Measurements from ENCODE around the gene TFAP2E.

Gene TFAP2E

DNA sequence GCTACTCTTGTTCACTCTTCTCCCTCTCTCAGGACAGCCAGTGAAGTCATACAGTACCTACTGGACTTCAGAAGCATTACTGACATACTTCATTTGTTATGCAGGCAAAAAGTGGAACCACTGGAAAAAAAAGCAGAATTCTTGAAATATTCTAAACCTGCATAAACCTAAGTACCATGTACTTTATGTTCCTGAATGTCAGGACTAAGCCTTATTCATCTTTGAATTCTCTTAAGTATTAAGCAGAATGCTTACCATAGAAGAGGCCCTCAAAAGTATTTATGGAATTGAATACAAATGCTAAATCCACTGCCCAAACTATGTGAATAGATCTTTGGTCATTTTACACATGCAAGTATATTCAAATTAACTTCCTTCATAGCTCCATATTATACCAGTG, 60.4 kb downstream of the TFAP2E start:
- Histone ChIP-seq H3K36me3 (ENCODE audit: insufficient read depth, low read length) (peaks cover 85% of the 10 kb centered on the region), H3K27me3 (ENCODE audit: insufficient read depth, low read length) (no peaks in the 10 kb centered on the region), H3K9ac (ENCODE audit: low read depth, low read length) (no peak overlapping the region), H3K9me3 (ENCODE audit: insufficient read depth, low read depth, low read length) (no peaks in the 10 kb centered on the region), H3K4me1 (ENCODE audit: insufficient read depth, low read length) (peaks cover 15% of the 10 kb centered on the region), H3K27ac (ENCODE audit: low read depth, low read length) (no peak overlapping the region), H3K4me3 (ENCODE audit: low read length) (no peak overlapping the region)

DNA sequence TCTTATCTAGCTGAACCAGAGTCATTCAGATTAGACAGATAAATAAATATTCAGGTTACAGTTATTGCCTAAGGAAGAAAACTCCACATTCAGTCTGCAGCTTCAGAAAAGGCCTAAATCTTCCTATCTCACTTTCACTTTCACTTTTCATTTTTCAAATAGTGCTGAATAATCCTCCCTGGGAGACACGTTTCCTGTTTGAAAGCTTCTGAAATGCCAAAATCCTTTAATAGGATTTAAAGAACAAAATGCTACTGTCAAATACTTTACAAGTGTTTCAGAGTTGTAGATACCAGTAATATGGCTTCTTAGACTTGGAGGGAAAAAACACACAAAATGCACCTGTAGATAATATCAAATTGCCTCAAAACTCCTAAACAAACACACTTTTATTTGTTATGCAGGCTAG, 64.3 kb downstream of the TFAP2E start:
- H3K9me3 ChIP-seq (ENCODE audit: insufficient read depth, low read depth, low read length) = no peaks in the 10 kb centered on the region
- peaks cover 51% of the 10 kb centered on the region for H3K36me3 ChIP-seq (ENCODE audit: insufficient read depth, low read length)
- WGBS = 57% methylated on average over 1 of the region's 1 CpG
- peaks cover 15% of the 10 kb centered on the region for H3K4me1 ChIP-seq (ENCODE audit: insufficient read depth, low read length)
- peak overlapping the region; percentile 16; the same call in 1 of the 2 replicates for H3K27ac ChIP-seq (ENCODE audit: low read depth, low read length)
- peak overlapping the region; percentile 26 for H3K9ac ChIP-seq (ENCODE audit: low read depth, low read length)
- H3K27me3 ChIP-seq (ENCODE audit: insufficient read depth, low read length) = no peaks in the 10 kb centered on the region
- peak overlapping the region; percentile 19; the same call in 1 of the 2 replicates for H3K4me3 ChIP-seq (ENCODE audit: low read length)

DNA sequence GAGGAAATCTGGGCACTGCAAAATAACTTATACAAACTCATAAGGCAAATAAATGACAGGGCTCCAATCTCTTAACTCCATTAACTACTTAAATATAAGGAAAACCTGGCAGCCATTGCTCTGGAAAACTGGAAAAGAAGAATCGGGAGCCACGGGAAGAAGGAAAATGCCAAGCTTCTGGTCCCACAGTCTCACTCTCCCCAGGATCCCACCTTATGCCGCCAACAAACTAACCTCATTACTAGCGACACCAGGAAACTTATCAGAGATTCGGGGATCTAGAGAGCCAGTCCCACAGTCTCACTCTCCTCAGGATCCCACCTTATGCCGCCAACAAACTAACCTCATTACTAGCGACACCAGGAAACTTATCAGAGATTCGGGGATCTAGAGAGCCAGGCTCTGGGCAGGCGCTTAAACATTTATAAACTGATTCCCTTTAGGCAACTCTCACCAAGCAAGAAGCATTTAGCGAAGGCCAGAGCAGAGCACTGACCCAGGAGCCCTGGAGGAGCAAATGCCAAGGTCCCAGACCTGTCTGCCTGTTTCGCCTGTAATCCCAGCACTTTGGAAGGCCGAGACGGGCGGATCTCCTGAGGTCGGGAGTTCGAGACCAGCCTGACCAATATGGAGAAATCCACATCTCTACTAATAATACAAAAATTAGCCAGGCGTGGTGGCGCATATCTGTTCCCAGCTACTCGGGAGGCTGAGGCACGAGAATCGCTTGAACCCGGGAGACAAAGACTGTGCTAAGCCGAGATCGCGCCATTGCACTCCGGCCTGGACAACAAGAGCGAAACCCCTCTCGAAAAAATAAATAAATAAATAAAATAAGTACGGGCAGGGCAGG, 67.5 kb downstream of the TFAP2E start:
- Histone ChIP-seq H3K27me3 (ENCODE audit: insufficient read depth, low read length) (peaks cover 14% of the 10 kb centered on the region; the same call in 1 of the 2 replicates), H3K36me3 (ENCODE audit: insufficient read depth, low read length) (peaks cover 21% of the 10 kb centered on the region), H3K9me3 (ENCODE audit: insufficient read depth, low read depth, low read length) (no peaks in the 10 kb centered on the region), H3K27ac (ENCODE audit: low read depth, low read length) (peak overlapping the region; percentile 92), H3K4me1 (ENCODE audit: insufficient read depth, low read length) (peaks cover 15% of the 10 kb centered on the region), H3K9ac (ENCODE audit: low read depth, low read length) (peak overlapping the region; percentile 100), H3K4me3 (ENCODE audit: low read length) (peak overlapping the region; percentile 97)
- 31% methylated on average over 26 of the region's 29 CpGs for WGBS

DNA sequence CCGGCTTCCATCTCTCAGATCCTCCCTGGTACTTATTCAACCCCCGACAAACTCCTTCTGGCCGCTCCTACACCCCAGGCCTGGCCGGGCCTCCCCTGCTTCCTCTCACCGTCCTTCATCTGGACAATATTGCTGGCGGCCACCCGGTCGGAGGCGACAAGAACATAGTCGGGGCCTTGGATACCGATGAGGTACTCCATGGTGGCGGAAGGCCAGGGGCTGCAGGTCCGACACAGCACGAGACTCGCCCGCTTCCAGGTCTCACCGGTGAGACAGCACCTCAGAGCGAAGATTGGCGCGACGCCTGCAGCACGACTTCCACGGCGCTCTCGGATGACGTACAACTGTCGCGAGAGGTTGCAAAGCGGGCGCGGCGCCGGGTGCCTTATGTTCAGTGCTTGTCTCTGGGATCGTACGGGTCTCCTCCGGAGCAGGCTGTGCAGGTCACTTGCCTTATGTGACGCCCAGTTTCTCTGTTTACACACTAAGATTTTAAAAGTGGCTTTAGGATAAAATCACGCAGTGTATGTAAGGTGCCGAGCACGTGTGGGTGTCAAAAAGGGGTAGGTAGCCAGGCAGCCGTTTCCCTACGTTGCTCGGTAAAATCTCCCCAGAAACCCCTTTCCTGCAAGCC, 68.2 kb downstream of the TFAP2E start, which contains the start of gene PSMB2:
TSS of gene PSMB2 (minus strand) at position 294 of the 634 bp plus-strand sequence. CDS start at position 200, 94 bp downstream.
- H3K27me3 ChIP-seq (ENCODE audit: insufficient read depth, low read length) = peaks cover 16% of the 10 kb centered on the region; the same call in 1 of the 2 replicates
- peak within 1 kb of the TSS; percentile 92 for H3K27ac ChIP-seq (ENCODE audit: low read depth, low read length)
- under 1% methylated on average over 43 of the region's 43 CpGs for WGBS
- H3K9me3 ChIP-seq (ENCODE audit: insufficient read depth, low read depth, low read length) = no peaks in the 10 kb centered on the region
- H3K4me3 ChIP-seq (ENCODE audit: low read length) = peak within 1 kb of the TSS; percentile 97
- peaks cover 13% of the 10 kb centered on the region for H3K36me3 ChIP-seq (ENCODE audit: insufficient read depth, low read length)
- H3K4me1 ChIP-seq (ENCODE audit: insufficient read depth, low read length) = peaks cover 15% of the 10 kb centered on the region
- H3K9ac ChIP-seq (ENCODE audit: low read depth, low read length) = peak within 1 kb of the TSS; percentile 100

DNA sequence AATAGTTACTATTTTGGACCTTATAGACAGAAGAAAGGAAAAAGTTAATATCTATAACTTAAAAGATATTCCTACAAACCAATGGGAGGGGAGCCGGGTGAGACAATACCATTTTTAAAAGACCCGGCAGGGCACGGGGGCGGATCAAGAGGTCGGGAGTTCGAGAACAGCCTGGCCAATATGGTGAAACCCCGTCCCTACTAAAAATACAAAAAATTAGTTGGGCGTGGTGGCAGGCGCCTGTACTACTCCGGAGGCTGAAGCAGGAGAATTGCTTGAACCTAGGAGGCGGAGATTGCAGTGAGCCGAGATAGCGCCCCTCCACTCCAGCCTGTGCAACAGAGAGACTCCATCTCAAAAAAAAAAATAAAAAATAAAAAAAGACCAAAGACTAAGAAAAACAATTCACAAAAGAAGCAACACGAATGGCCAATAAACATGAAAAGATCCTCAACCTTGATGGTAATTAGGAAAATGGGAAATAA, 69.4 kb downstream of the TFAP2E start:
- WGBS = 79% methylated on average over 14 of the region's 14 CpGs
- no peaks in the 10 kb centered on the region for H3K9me3 ChIP-seq (ENCODE audit: insufficient read depth, low read depth, low read length)
- peaks cover 9% of the 10 kb centered on the region for H3K4me1 ChIP-seq (ENCODE audit: insufficient read depth, low read length)
- H3K27me3 ChIP-seq (ENCODE audit: insufficient read depth, low read length) = peaks cover 16% of the 10 kb centered on the region; the same call in 1 of the 2 replicates
- H3K36me3 ChIP-seq (ENCODE audit: insufficient read depth, low read length) = peaks cover 10% of the 10 kb centered on the region; the same call in 1 of the 2 replicates
- H3K9ac ChIP-seq (ENCODE audit: low read depth, low read length) = no peak overlapping the region
- peak overlapping the region; percentile 97 for H3K4me3 ChIP-seq (ENCODE audit: low read length)
- no peak overlapping the region for H3K27ac ChIP-seq (ENCODE audit: low read depth, low read length)

DNA sequence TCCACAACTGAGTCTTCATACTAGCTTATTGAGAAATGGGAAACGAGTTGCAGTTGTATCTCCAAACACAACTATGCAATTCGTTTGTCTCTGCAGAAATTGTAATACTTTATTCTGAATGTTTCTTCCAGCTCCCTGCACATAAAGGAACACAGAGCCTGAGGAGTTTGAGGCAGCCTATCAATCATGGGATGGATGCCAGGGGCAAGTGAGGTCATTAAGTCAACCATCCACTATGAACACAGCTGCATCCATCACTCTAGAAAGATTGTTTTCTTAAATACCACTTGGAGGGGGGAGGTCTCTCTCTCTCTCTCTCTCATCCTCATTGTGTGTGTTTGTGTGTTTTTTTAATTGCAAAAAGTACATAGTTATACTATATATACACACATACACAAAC, 71.1 kb downstream of the TFAP2E start:
- H3K9me3 ChIP-seq (ENCODE audit: insufficient read depth, low read depth, low read length) = no peaks in the 10 kb centered on the region
- no peak overlapping the region for H3K4me3 ChIP-seq (ENCODE audit: low read length)
- 0 out of 2 replicates have a peak, but pooled peaks cover 2% of the 10 kb centered on the region for H3K36me3 ChIP-seq (ENCODE audit: insufficient read depth, low read length)
- 54% methylated on average over 2 of the region's 2 CpGs for WGBS
- H3K4me1 ChIP-seq (ENCODE audit: insufficient read depth, low read length) = no peaks in the 10 kb centered on the region
- H3K27me3 ChIP-seq (ENCODE audit: insufficient read depth, low read length) = peaks cover 20% of the 10 kb centered on the region; the same call in 1 of the 2 replicates
- H3K27ac ChIP-seq (ENCODE audit: low read depth, low read length) = no peak overlapping the region
- no peak overlapping the region for H3K9ac ChIP-seq (ENCODE audit: low read depth, low read length)
